Stomach (tissue), 9 donors: Measurements from ENCODE around the gene STK26. TPM values are rescaled to one million over a fixed set of nuclear protein-coding genes. Genes with fewer than 3 reads are reported as not detected.

Experiments
- DNase-seq, 2 donors: peaks; one replicate each; pipeline versions ENCODE4 v3.0.0 to v3.0.0-alpha.2; 2013 to 2019
- H3K27ac ChIP-seq, 5 donors: fragments of 200-600 bp in 4 of 5; sonication (generic) in 4 of 5; one replicate each; pipeline ENCODE4 v1.5.1; 2013 to 2019; ENCODE audit warnings: mild to moderate bottlenecking in 1 of 5, moderate library complexity in 1 of 5
- H3K27me3 ChIP-seq, 3 donors: fragments of 200-600 bp; sonication (generic); one replicate each; pipeline ENCODE4 v1.5.1; 2017 to 2019; ENCODE audit warnings: mixed run types in 1 of 3
- H3K36me3 ChIP-seq, 4 donors: fragments of 200-600 bp; sonication (generic); 1 replicate in 3 of 4; 2 replicates in 1 of 4; pipeline ENCODE4 v1.5.1; 2016 to 2019
- H3K4me1 ChIP-seq, 4 donors: fragments of 200-600 bp; sonication (generic); one replicate each; pipeline ENCODE4 v1.5.1; 2016 to 2019
- H3K4me3 ChIP-seq, 4 donors: fragments of 200-600 bp; sonication (generic) in 3 of 4; one replicate each; pipeline ENCODE4 v1.5.1; 2016 to 2019; ENCODE audit warnings: mild to moderate bottlenecking in 1 of 4
- H3K9me3 ChIP-seq, 4 donors: fragments of 200-600 bp; sonication (generic); one replicate each; pipeline ENCODE4 v1.5.1; 2016 to 2019
- CTCF ChIP-seq, 7 experiments: fragments of 450-650 bp in 4 of 7; fragments of 200-600 bp in 3 of 7; sonication (generic) in 3 of 7; IDR thresholded peaks; one replicate each; pipeline ENCODE4 v1.5.1; 2016 to 2019; ENCODE audit warnings: antibody characterized with exemption in 7 of 7, control low read depth in 2 of 7, mild to moderate bottlenecking in 1 of 7
- EP300 ChIP-seq: sonication (generic); formaldehyde crosslinking; IDR thresholded peaks from one replicate; pipeline ENCODE4 v1.6.1; 2017; ENCODE audit warnings: antibody characterized with exemption
- POLR2A ChIP-seq, 4 donors: fragments of 450-650 bp; IDR thresholded peaks; one replicate each; pipeline ENCODE4 v1.6.1; 2016; ENCODE audit warnings: antibody characterized with exemption in 4 of 4, control low read depth in 2 of 4, mild to moderate bottlenecking in 1 of 4, moderate library complexity in 1 of 4
- POLR2AphosphoS5 ChIP-seq, 3 donors: sonication (generic); formaldehyde crosslinking; IDR thresholded peaks; one replicate each; pipeline ENCODE4 v1.6.1; 2016; ENCODE audit warnings: antibody characterized with exemption in 3 of 3
- WGBS, 5 donors: extraction: QIAGEN DNeasy Blood & Tissue Kit in 3 of 5; methylation state at CpG; one replicate each; pipeline versions ENCODE4 v1.1.5 to v1.1.7; 2013 to 2018; 5-methylcytosine and 5-hydroxymethylcytosine counted together
- intact Hi-C: fragments of 100-400 bp; cut with DNase I; formaldehyde crosslinking; loops from one replicate; pipeline ENCODE4 v1.15.1; 2023; ENCODE audit warnings: low total_unique reads
- polyA plus RNA-seq, 3 donors: library from polyadenylated mRNA; stranded (reverse); fragments of 200-250 nt; gene quantifications; one replicate each; pipeline ENCODE4 v1.2.3, GENCODE V29; 2013
- total RNA-seq, 5 donors: library from RNA; depleted of rRNA; stranded (reverse); fragments of >200 nt; gene quantifications; one replicate each; pipeline versions ENCODE4 v1.1.0 to v1.2.3, GENCODE V29; 2014 to 2016
- donor health status: healthy with polysubstance abuse.
- donor health status: Bipolar disorder and iron deficiency.
- donor health status: healthy.

Gene STK26
- total and polyA plus RNA-seq, 8 donors = 3.6 to 34.0 (median 10.2) TPM

DNA sequence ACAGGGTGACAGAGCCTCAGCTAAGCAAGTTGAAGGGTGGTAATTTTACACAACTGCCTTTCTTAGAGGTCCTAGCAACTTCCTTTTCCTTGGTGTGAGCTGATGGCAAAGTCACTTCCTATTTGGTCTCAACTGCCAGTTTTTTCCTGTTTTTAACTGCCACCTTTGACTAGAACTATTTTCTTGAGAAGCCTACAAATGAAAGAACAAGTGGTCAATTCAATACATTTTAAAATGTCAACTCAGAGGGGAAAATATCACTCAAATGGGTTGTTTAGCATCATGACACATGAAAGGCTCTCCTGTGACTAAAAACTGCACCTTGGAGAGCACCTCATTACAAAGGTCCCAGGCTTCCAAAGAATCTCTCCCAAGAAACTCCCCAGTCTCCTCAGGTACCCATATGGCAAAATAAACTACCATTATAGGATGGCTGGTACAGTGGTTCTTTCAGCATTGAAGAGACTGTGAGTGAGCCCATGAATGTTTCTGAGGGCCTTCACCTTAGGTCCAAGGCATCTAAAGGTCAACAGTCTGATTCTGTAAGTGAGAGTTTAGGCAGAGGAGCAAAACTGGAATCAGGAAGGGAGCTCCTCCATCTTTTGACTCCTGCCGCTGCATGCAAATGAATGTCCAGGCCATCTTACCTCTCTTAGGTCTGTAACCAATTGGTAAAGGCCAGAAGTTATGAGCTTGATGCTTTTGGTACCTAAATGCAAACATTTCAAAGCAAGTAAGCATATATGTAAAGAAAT is 5.5 kb upstream of the STK26 start:
- WGBS, 5 donors = 57 to 100% (median 94%) methylated on average over 1 of the region's 1 CpG
- Histone ChIP-seq H3K4me3 (no peak overlapping the region), H3K9me3 (no peaks in the 10 kb centered on the region), H3K27ac (no peak overlapping the region), H3K27me3 (no peaks in the 10 kb centered on the region), H3K4me1 (peaks cover 0 to 5% (median 3%) of the 10 kb centered on the region in 4 donors), H3K36me3 (no peaks in the 10 kb centered on the region)
- no peak for DNase-seq
- intact Hi-C loops = no loop called here
- TF ChIP-seq EP300 (no peak), POLR2A (IDR thresholded peaks at IDR 0.05) (no peak), CTCF (IDR thresholded peaks at IDR 0.05) (no peak), POLR2AphosphoS5 (IDR thresholded peaks at IDR 0.05) (no peak)

DNA sequence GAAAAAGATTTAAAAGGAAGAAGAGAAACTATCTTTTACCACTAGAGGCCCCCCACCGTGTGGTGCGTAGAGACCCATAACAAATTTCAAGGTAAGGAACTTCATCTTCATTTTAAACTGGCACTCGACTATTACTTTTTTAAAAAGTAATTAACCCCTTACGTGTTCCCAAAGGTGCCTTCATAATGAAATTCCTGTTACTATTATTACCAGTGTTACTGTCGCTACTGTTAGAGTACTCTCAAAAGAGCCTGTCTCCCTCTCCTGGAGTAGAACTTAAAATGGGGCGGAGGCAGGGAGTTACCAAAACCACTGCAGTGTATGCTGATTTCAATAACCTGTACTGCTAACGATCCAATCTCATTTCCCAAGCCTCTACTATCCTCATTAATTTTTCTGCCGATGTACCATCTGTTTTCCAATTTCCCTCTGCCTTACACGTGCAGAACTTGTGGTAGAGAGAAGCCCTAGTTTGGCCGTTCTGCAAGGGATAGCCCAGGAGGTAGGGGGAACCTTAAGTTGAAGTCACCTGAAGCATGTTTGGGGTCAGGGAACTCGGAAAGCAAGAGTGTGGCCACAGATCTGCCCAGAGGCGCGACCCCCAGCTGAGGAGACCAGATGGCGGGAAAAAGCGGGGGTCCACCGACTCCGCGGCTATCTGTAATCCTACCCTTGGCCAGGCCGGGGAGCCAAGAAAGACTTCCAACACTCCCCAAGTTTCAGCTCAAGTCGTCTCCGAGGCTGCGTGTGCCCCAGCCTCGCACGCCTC is 720 bp upstream of the STK26 start:
- intact Hi-C loops = no loop called here
- peaks cover 0 to 4% (median 0%) of the 10 kb centered on the region in 4 donors for H3K9me3 ChIP-seq
- peaks cover 0 to 19% (median 12%) of the 10 kb centered on the region in 4 donors for H3K4me1 ChIP-seq
- H3K27me3 ChIP-seq = peaks cover 0 to 11% (median 0%) of the 10 kb centered on the region in 3 donors
- no peaks in the 10 kb centered on the region for H3K36me3 ChIP-seq
- no peak for TF ChIP-seq CTCF (IDR thresholded peaks at IDR 0.05)
- TF ChIP-seq POLR2AphosphoS5 (IDR thresholded peaks at IDR 0.05) = no peak
- no peak for TF ChIP-seq POLR2A (IDR thresholded peaks at IDR 0.05)
- no peak for TF ChIP-seq EP300
- WGBS, 5 donors = 3 to 40% (median 14%) methylated on average over 17 to 24 of the region's 24 CpGs
- peak overlapping the region; percentile 53 to 74 (median 64) for H3K4me3 ChIP-seq
- DNase-seq = no peak
- peak overlapping the region; percentile 28 to 90 (median 82) for H3K27ac ChIP-seq

DNA sequence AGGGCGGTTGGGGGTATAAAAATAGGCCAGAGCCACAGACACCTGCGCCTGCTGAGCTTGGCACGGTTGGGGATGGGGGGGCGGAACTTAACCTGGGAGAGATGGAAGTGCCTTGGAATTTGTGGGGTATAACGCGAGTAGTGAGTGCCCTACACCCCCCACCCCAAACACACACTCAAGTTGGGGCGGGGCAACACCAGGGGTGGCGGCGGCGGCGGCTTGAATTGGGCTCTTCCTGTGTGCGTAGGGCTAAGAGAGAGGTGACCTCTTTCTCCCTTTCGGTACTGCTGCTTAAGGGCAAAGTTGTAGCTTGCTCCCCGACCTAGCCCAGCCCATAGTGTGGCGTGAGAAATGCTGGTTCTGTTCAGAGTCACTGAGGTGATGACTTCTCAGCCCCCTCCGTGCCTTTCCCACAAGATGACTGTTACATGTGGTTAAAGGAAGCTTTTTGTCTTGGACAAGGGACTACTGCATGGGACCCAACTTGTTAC is 839 bp downstream of the STK26 start:
- Histone ChIP-seq H3K27me3 (peaks cover 0 to 11% (median 0%) of the 10 kb centered on the region in 3 donors), H3K27ac (peak overlapping the region; percentile 72 to 90 (median 82)), H3K36me3 (no peaks in the 10 kb centered on the region), H3K4me1 (peaks cover 0 to 19% (median 12%) of the 10 kb centered on the region in 4 donors), H3K4me3 (peak overlapping the region; percentile 53 to 74 (median 64)), H3K9me3 (peaks cover 0 to 4% (median 0%) of the 10 kb centered on the region in 4 donors)
- WGBS, 5 donors = 0 to 26% (median 7%) methylated on average over 6 to 16 of the region's 16 CpGs
- peak in 1 of 2 donors; percentile 56 for DNase-seq
- intact Hi-C loops = no loop called here
- no peak for TF ChIP-seq POLR2A (IDR thresholded peaks at IDR 0.05)
- TF ChIP-seq EP300 = no peak
- no peak for TF ChIP-seq CTCF (IDR thresholded peaks at IDR 0.05)
- no peak for TF ChIP-seq POLR2AphosphoS5 (IDR thresholded peaks at IDR 0.05)

DNA sequence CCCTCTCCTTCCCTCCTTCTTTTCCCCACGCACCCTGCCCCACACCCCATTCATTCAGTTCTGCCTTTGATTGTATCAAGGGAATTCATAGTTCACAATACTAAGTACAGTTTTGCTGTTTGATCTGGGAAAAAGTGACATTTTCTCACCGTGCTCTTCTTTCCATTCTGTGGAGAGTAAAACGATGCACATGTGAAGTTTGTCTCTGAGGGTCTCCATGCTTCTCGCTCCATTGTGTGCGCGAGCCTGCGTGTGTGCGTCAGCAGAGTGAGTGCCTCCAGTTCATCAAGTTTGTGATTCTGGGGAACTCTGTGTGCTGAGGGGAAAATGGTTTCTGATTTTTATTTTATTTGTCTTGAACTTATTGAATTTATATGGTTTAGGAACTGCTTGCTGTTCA is 1.9 kb downstream of the STK26 start:
- Histone ChIP-seq H3K4me3 (no peak overlapping the region), H3K4me1 (peaks cover 0 to 19% (median 12%) of the 10 kb centered on the region in 4 donors), H3K27ac (no peak overlapping the region), H3K27me3 (peaks cover 0 to 11% (median 0%) of the 10 kb centered on the region in 3 donors), H3K36me3 (no peaks in the 10 kb centered on the region), H3K9me3 (peaks cover 0 to 4% (median 0%) of the 10 kb centered on the region in 4 donors)
- no peak for TF ChIP-seq EP300
- no peak for TF ChIP-seq CTCF (IDR thresholded peaks at IDR 0.05)
- TF ChIP-seq POLR2A (IDR thresholded peaks at IDR 0.05) = no peak
- TF ChIP-seq POLR2AphosphoS5 (IDR thresholded peaks at IDR 0.05) = no peak
- intact Hi-C loops = no loop called here
- 62 to 80% (median 73%) methylated on average over 8 of the region's 8 CpGs for WGBS, 5 donors
- peak in 1 of 2 donors; percentile 18 for DNase-seq
